SK-N-SH (cell line): Measurements from ENCODE around the gene DOCK3. TPM values are rescaled to one million over a fixed set of nuclear protein-coding genes. Genes with fewer than 3 reads are reported as not detected.

Experiments used
- CTCF ChIA-PET: fragments of 300-600, 350-600 bp; formaldehyde crosslinking; extraction: SDS; loops from one replicate; lab custom pipeline; 2021; lab: Yijun Ruan, JAX
- POLR2A ChIA-PET: fragments of 350-600 bp; sonication (Branson Sonifier 250); formaldehyde crosslinking; extraction: SDS; loops from one replicate; lab custom pipeline; 2020; ENCODE audit warnings: antibody characterized with exemption, inconsistent platforms; lab: Yijun Ruan, JAX
- DNase-seq: peaks from one replicate; pipeline ENCODE4 v3.0.0; 2012
- H2AFZ ChIP-seq: fragments of 200-600 bp; sonication (generic); 2 replicates; pipeline ENCODE4 v1.8.1; 2016; ENCODE audit warnings: antibody characterized with exemption, mild to moderate bottlenecking, low read depth
- H3F3A ChIP-seq: fragments of 200-600 bp; sonication (generic); replicated peaks from 2 replicates; pipeline ENCODE3; 2016; ENCODE audit warnings: antibody characterized with exemption, mild to moderate bottlenecking; ENCODE audit not compliant: insufficient read depth
- H3K27ac ChIP-seq, 2 experiments: fragments of 200-500 bp in 1 of 2; fragments of 200-600 bp in 1 of 2; sonication (Bioruptor generic) in 1 of 2; sonication (generic), shearing (Covaris generic) in 1 of 2; 2 replicates each; pipeline versions ENCODE4 v1.5.1 to v1.6.1; 2014 to 2016; ENCODE audit warnings: low read depth in 2 of 2, inconsistent platforms in 1 of 2, low read length in 1 of 2, mild to moderate bottlenecking in 1 of 2, mixed read lengths in 1 of 2
- H3K27me3 ChIP-seq: fragments of 200-600 bp; sonication (generic), shearing (Covaris generic); 2 replicates; pipeline ENCODE4 v1.6.1; 2016; ENCODE audit warnings: mixed run types; ENCODE audit not compliant: insufficient read depth
- H3K36me3 ChIP-seq, 2 experiments: fragments of 200-500 bp in 1 of 2; fragments of 200-600 bp in 1 of 2; sonication (Bioruptor generic) in 1 of 2; sonication (generic) in 1 of 2; replicated peaks in 1 of 2; 2 replicates each; pipeline versions ENCODE3 to v1.5.1; 2014 to 2016; ENCODE audit warnings: low read length in 1 of 2, mild to moderate bottlenecking in 1 of 2; ENCODE audit not compliant: insufficient read depth in 2 of 2, control insufficient read depth in 1 of 2
- H3K4me1 ChIP-seq, 2 experiments: fragments of 200-500 bp in 1 of 2; fragments of 200-600 bp in 1 of 2; sonication (Bioruptor generic) in 1 of 2; sonication (generic), shearing (Covaris generic) in 1 of 2; 2 replicates each; pipeline versions ENCODE4 v1.5.1 to v1.6.1; 2014 to 2016; ENCODE audit warnings: low read depth in 1 of 2, low read length in 1 of 2, mixed run types in 1 of 2; ENCODE audit not compliant: insufficient read depth in 2 of 2, control insufficient read depth in 1 of 2
- H3K4me2 ChIP-seq: fragments of 200-600 bp; sonication (generic), shearing (Covaris generic); 2 replicates; pipeline ENCODE4 v1.6.1; 2017; ENCODE audit warnings: mixed run types
- H3K4me3 ChIP-seq, 2 experiments: fragments of 200-500 bp in 1 of 2; fragments of 200-600 bp in 1 of 2; sonication (Bioruptor generic) in 1 of 2; sonication (generic), shearing (Covaris generic) in 1 of 2; 2 replicates each; pipeline versions ENCODE4 v1.5.1 to v1.8.1; 2014 to 2016; ENCODE audit warnings: low read depth in 2 of 2, inconsistent platforms in 1 of 2, low read length in 1 of 2, mild to moderate bottlenecking in 1 of 2, mixed read lengths in 1 of 2, moderate library complexity in 1 of 2
- H3K79me2 ChIP-seq: fragments of 200-600 bp; sonication (generic); 2 replicates; pipeline ENCODE4 v1.8.1; 2017; ENCODE audit warnings: mild to moderate bottlenecking; ENCODE audit not compliant: insufficient read depth
- H3K9ac ChIP-seq: fragments of 200-600 bp; sonication (generic); 2 replicates; pipeline ENCODE4 v1.6.1; 2017; ENCODE audit warnings: mixed run types
- H3K9me2 ChIP-seq: fragments of 200-600 bp; sonication (generic); 2 replicates; pipeline ENCODE4 v1.6.1; 2017; ENCODE audit warnings: mixed run types
- H3K9me3 ChIP-seq: fragments of 200-600 bp; sonication (generic); 2 replicates; pipeline ENCODE4 v1.6.1; 2017; ENCODE audit warnings: mixed run types, mild to moderate bottlenecking, moderate library complexity
- H4K20me1 ChIP-seq: fragments of 200-600 bp; sonication (generic); 2 replicates; pipeline ENCODE4 v1.6.1; 2017; ENCODE audit warnings: mild to moderate bottlenecking, mixed run types; ENCODE audit not compliant: insufficient read depth
- CTCF ChIP-seq: fragments of 200-600 bp; sonication (generic); IDR thresholded peaks from 2 replicates; pipeline ENCODE4 v1.6.1; 2017; ENCODE audit warnings: antibody characterized with exemption, mild to moderate bottlenecking, moderate library complexity
- FOSL2 ChIP-seq: IDR thresholded peaks from 2 replicates; pipeline ENCODE4 v1.4.0; 2012; ENCODE audit warnings: low read depth, mild to moderate bottlenecking, moderate library complexity, borderline replicate concordance
- FOXM1 ChIP-seq: IDR thresholded peaks from 2 replicates; pipeline ENCODE4 v1.4.0; 2012; ENCODE audit warnings: low read depth, mild to moderate bottlenecking
- GABPA ChIP-seq: IDR thresholded peaks from 2 replicates; pipeline ENCODE4 v1.4.0; 2012; ENCODE audit warnings: low read depth, mild to moderate bottlenecking
- GATA2 ChIP-seq: sonication (generic); formaldehyde crosslinking; IDR thresholded peaks from 2 replicates; pipeline ENCODE4 v1.5.0; 2020; ENCODE audit warnings: mild to moderate bottlenecking, missing genetic modification reagents
- JUND ChIP-seq: IDR thresholded peaks from 2 replicates; pipeline ENCODE4 v1.4.0; 2012
- MAX ChIP-seq: IDR thresholded peaks from 2 replicates; pipeline ENCODE4 v1.4.0; 2012; ENCODE audit warnings: low read depth
- MXI1 ChIP-seq: IDR thresholded peaks from 2 replicates; pipeline ENCODE4 v1.6.1; 2012; ENCODE audit warnings: mild to moderate bottlenecking, low read depth, low read length, improper control_type of control experiment
- NRF1 ChIP-seq: IDR thresholded peaks from 2 replicates; pipeline ENCODE4 v1.6.1; 2012; ENCODE audit warnings: low read depth, mild to moderate bottlenecking, low read length
- PBX3 ChIP-seq: IDR thresholded peaks from 2 replicates; pipeline ENCODE4; 2012
- RCOR1 ChIP-seq: fragments of 150-350 bp; IDR thresholded peaks from 2 replicates; pipeline ENCODE4 v1.6.1; 2017; ENCODE audit warnings: antibody characterized with exemption, low read length
- REST ChIP-seq: IDR thresholded peaks from 2 replicates; pipeline ENCODE4 v1.6.1; 2012; ENCODE audit warnings: mild to moderate bottlenecking, low read depth, low read length, moderate library complexity
- SIN3A ChIP-seq: IDR thresholded peaks from 2 replicates; pipeline ENCODE4 v1.6.1; 2012; ENCODE audit warnings: low read depth, mild to moderate bottlenecking, low read length, moderate library complexity, borderline replicate concordance
- SMC3 ChIP-seq: IDR thresholded peaks from 2 replicates; pipeline ENCODE4 v1.6.1; 2012; ENCODE audit warnings: low read depth, low read length, improper control_type of control experiment
- YY1 ChIP-seq: IDR thresholded peaks from 2 replicates; pipeline ENCODE4 v1.4.0; 2012; ENCODE audit warnings: low read depth, mild to moderate bottlenecking
- WGBS: methylation state at CpG from one replicate; pipeline ENCODE4 v1.1.6; 2017; ENCODE audit warnings: low lambda C conversion rate; 5-methylcytosine and 5-hydroxymethylcytosine counted together
- polyA plus RNA-seq, 3 experiments: library from polyadenylated mRNA; depleted of rRNA; stranded (reverse); fragments of >200 nt; gene quantifications; 2 replicates each; pipeline ENCODE4 v1.2.3, GENCODE V29; 2012

Gene DOCK3
- polyA plus RNA-seq, 1 of the 3 experiments (the other 2 are of a cell fraction) = 0.05 TPM

- no peak for TF ChIP-seq SMC3
- TF ChIP-seq NRF1 = no peak
- no peak for TF ChIP-seq FOXM1
- TF ChIP-seq, all 33 proteins: peak for 0
Measured at GRCh38 chr3:50651445-50651844, 23.3 kb upstream of the DOCK3 start (continued).

- CTCF ChIA-PET = interaction anchor here (0.6 to 13.2 kb wide), 15 partner anchors 10 to 720 kb away, joined by 3 to 171 read pairs (median 4); partner anchors contain the start of genes C3orf18, DOCK3, HEMK1 and MAPKAPK3
- TF ChIP-seq MAX = no peak
- no peak for TF ChIP-seq PBX3
- no peak for TF ChIP-seq YY1
- TF ChIP-seq JUND = no peak
- TF ChIP-seq SIN3A = no peak
- TF ChIP-seq GABPA = no peak
- TF ChIP-seq RCOR1 = no peak
- TF ChIP-seq FOSL2 = no peak
- no peak for TF ChIP-seq REST
- no peak for TF ChIP-seq GATA2 (CRISPR knock-in tag)
- TF ChIP-seq MXI1 = no peak
- no peak for TF ChIP-seq CTCF
- TF ChIP-seq, all 33 proteins: peak for 0
- Histone ChIP-seq H3F3A (no peaks in the 10 kb centered on the region), H3K4me2 (no peak overlapping the region), H3K36me3 (no peaks in the 10 kb centered on the region), H3K4me3 (no peak overlapping the region), H3K4me1 (peaks cover 0 to 35% of the 10 kb centered on the region in 2 experiments; a peak in 1 of 4 replicates), H3K27ac (no peak overlapping the region), H4K20me1 (no peaks in the 10 kb centered on the region), H3K9me3 (no peaks in the 10 kb centered on the region), H3K79me2 (no peaks in the 10 kb centered on the region), H2AFZ (no peak overlapping the region), H3K9ac (no peak overlapping the region), H3K9me2 (no peaks in the 10 kb centered on the region), H3K27me3 (no peaks in the 10 kb centered on the region)
- WGBS = 81% methylated on average over 7 of the region's 7 CpGs
- DNase-seq = no peak
- POLR2A ChIA-PET = interaction anchor here (0.8 to 1.4 kb wide), 2 partner anchors 32 to 36 kb away, joined by 3 read pairs; no protein-coding TSS in a partner anchor
Measured at GRCh38 chr3:50651920-50652529, 22.7 kb upstream of the DOCK3 start.
